HG03025 (cell line): Measurements from ENCODE around the gene EDEM1.
"Not testable (repeated sequence)": the region's sequence is repeated elsewhere in the genome, so short reads cannot be mapped to it uniquely, and the experiment has no call there.

Experiments used
- ATAC-seq: cut with Tn5 transposase; IDR thresholded peaks from one replicate; pipeline ENCODE4 v1.9.1; 2021; ENCODE audit warnings: mild to moderate bottlenecking, moderate library complexity; ENCODE audit not compliant: unreplicated experiment, low FRiP score

The EDEM1 gene

GRCh38 chr3:5187156-5187919 is at the start of gene EDEM1:
Gene EDEM1, plus strand, starts transcription at chr3:5187707. Its CDS starts 99 bp downstream, at chr3:5187806.
- peak; percentile 79 for ATAC-seq

- no peak for ATAC-seq
Measured at GRCh38 chr3:5138214-5138981, 49.1 kb upstream of the EDEM1 start.

- ATAC-seq: no peak
Measured at GRCh38 chr3:5140230-5140621, 47.3 kb upstream of the EDEM1 start.

GRCh38 chr3:5140839-5141238 is 46.7 kb upstream of the EDEM1 start:
- ATAC-seq: no peak

DNA sequence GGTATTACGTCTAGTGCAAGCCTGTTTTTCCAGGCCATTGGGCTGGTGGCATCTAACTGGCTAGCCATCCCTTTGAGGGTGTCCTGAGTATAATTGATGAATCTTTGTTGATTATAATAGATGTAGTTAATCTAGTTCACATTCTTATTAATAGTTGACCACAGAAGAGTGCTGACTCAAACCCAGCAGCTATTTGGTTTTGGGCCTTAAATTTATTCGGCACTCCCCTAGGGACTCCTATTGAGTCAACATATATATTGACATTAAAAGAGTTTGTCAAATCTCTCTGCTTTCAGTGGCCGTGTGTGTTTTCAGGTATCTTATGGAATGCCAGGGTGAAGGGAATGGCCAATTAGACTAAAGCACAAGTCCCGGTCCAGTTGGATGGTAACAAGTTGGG is 45.7 kb upstream of the EDEM1 start:
- ATAC-seq: no peak

- ATAC-seq: no peak
Measured at GRCh38 chr3:5143464-5143863, 44.0 kb upstream of the EDEM1 start.

DNA sequence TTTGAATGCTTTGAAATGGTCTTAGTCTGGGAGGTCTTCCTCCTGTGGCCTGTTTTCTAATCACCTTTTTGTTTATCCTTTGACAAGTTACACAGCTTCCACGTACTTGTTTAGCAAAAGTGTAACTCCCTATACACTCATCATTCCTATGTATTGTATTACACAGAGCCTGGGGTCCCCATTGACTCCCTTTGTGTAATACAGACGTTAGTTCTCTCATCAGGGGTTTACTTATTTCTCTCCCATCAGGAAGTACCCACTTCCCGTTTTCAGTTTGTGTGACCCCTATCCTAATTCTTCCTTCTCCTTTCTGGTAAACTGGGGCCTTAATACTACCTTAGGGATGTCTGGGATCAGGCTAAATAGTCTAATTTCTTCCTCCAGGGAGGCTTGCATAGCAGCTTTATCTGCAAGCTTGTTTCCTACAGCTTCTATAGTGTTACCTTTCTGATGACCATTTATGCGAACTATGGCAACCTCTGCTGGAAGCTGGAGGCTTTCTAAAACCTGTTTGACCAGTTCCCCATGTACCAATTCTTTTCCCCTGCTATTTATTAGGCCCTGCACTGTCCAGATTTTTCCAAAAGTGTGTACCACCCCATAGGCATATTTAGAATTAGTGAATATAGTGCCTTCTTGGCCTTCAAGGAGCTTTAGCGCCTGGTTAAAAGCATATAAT is 43.1 kb upstream of the EDEM1 start:
- no peak for ATAC-seq

- no peak for ATAC-seq
Measured at GRCh38 chr3:5145120-5145519, 42.4 kb upstream of the EDEM1 start.

DNA sequence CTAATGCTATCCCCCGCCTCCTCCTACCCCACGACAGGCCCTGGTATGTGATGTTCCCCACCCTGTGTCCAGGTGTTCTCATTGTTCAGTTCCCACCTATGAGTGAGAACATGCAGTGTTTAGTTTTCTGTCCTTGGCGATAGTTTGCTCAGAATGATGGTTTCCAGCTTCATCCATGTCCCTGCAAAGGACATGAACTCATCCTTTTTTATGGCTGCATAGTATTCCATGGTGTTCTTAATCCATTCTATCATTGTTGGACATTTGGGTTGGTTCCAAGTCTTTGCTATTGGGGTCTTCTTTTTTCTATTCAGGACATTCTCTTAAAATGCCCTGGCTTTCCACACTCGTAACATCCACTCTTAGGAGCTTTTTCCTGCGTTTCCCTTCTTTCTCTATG is 40.4 kb upstream of the EDEM1 start:
- ATAC-seq: not testable (repeated sequence)

- ATAC-seq: no peak
Measured at GRCh38 chr3:5149306-5149880, 38.1 kb upstream of the EDEM1 start.

GRCh38 chr3:5151586-5151985 is 35.9 kb upstream of the EDEM1 start:
- no peak for ATAC-seq

DNA sequence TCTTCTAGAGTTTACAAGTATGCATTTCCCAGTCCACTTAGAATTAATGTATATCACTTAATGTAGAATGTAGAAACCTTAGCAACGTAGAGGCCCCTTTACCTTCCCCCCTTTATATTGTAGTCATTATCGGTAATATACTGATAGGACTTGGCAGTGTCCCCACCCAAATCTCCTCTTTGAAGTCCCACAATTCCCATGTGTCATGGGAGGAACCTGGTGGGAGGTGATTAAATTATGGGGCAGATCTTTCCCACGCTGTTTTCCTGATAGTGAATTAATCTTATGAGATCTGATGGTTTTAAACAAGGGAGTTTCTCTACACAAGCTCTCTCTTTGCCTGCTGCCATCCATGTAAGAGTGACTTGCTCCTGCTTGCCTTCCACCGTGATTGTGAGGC is 34.4 kb upstream of the EDEM1 start:
- no peak for ATAC-seq

GRCh38 chr3:5155241-5155640 is 32.3 kb upstream of the EDEM1 start:
- no peak for ATAC-seq

DNA sequence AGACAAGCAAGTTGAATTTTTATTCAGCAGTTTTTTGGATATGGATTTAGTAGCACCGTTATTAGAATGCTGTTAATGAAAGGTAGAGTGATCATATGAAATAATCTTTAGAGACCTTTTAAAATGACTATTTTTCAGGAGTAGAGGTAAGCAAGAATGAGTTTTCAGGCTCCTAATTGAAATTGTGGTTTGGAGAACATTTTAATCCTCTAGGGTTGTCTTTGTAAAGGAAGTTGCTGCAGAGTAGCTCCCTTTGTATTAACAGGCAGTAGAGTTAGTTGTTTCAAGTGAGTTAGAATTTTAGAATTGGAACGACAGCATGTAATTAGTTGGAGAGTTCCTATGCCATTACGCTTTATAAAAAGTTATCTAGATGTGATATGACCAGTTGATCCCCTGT is 27.2 kb upstream of the EDEM1 start:
- ATAC-seq: no peak

- ATAC-seq: no peak
Measured at GRCh38 chr3:5160940-5161858, 26.3 kb upstream of the EDEM1 start.

- no peak for ATAC-seq
Measured at GRCh38 chr3:5162102-5162501, 25.4 kb upstream of the EDEM1 start.

DNA sequence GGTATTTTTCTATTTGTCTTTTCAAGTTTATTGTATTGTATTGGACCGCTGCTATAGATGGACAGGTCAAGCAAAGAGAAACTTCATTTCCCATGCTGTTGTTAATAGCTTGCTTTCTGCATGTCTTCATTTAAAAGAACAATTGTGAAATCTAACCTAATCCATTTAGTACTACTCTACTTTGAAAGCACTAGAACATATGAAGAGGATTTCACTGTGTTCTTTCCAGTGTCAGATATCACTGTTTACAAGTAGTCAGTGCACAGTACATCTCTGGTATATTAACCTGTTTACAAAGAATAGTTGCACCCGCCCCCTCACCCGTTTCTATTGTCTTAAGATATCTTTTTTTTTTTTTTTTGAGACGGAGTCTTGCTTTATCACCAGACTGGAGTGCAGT is 21.8 kb upstream of the EDEM1 start:
- ATAC-seq: no peak

DNA sequence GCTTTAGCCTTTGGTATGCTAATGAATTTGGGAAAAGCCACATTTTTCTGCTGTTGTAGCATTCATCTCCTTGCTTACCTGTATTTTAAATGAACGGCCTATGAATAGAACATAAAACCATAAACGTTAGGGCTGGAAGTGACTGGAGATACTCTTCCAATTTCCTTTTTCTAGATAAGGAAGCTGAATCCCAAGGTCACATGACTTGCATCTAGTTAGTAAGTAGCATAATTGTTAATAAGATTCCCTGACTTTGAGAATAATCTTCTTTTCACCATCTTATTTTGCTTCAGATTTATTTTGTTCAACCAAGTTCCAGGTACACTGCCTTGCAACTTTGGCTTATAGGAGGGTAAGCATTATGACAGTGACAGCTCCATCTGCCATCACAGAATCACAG is 20.7 kb upstream of the EDEM1 start:
- no peak for ATAC-seq

DNA sequence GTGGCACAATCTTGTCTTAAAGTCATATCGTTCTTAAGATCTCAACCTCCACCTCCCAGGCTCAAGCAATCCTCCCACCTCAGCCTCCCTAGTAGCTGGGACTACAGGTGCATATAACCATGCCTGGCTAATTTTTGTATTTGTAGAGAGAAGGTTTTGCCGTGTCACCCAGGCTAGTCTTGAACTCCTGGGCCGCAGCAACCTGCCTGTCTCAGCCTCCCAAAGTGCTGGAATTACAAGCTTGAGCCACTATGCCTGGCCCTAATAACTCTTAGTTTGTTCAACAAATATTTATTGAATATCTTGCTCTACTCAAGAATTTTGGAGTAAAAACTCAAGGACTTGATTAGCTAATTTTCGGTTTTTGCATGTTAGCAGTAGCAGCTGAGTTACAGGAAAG is 19.4 kb upstream of the EDEM1 start:
- ATAC-seq: no peak

- ATAC-seq: no peak
Measured at GRCh38 chr3:5169807-5170206, 17.7 kb upstream of the EDEM1 start.
